ENCODE results near the gene IQSEC1.

DNA sequence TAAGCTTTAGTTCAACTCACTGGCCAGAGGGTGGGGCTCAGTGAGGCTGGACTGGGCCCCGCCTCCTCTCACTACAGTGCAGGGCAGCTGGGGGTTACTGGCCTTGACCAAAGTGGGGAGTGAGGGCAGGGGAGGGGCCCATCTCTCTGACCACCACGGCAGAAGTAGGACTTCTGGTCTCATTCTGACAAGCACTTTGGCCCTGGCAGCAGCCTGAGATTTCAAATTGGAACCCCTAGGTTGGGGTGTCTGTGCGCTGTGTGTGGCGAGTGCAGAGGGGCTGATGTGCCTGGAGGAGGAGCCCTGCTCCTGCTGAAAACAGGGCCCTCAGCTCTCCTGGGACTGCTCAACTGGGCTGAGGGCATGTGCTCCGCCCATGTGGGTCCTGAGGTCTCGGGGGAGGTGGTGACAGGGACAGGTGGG, 171.6 kb downstream of the IQSEC1 start:
- TF ChIP-seq, protein P1, sequence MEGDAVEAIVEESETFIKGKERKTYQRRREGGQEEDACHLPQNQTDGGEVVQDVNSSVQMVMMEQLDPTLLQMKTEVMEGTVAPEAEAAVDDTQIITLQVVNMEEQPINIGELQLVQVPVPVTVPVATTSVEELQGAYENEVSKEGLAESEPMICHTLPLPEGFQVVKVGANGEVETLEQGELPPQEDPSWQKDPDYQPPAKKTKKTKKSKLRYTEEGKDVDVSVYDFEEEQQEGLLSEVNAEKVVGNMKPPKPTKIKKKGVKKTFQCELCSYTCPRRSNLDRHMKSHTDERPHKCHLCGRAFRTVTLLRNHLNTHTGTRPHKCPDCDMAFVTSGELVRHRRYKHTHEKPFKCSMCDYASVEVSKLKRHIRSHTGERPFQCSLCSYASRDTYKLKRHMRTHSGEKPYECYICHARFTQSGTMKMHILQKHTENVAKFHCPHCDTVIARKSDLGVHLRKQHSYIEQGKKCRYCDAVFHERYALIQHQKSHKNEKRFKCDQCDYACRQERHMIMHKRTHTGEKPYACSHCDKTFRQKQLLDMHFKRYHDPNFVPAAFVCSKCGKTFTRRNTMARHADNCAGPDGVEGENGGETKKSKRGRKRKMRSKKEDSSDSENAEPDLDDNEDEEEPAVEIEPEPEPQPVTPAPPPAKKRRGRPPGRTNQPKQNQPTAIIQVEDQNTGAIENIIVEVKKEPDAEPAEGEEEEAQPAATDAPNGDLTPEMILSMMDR (IDR thresholded peaks at IDR 0.05) = no peak
- no peak for TF ChIP-seq EZH2 (IDR thresholded peaks at IDR 0.05; ENCODE audit: borderline replicate concordance, insufficient read depth, low read depth, low read length, poor library complexity, severe bottlenecking)
